ENCODE measurements around the gene RTP4. TPM values are rescaled to one million over a fixed set of nuclear protein-coding genes. Genes with fewer than 3 reads are reported as not detected.

RTP4 gene
- total RNA-seq, 2 donors from 2014 or later = 0.63 TPM; not detected in 1

- Histone ChIP-seq H3K27me3 (replicated peaks; ENCODE audit: insufficient read depth) (no peaks in the 10 kb centered on the region), H3K36me3 (no peaks in the 10 kb centered on the region), H3K4me1 (ENCODE audit: control insufficient read depth in 1 of 2, low read depth in 2 of 2) (peaks cover 5 to 10% of the 10 kb centered on the region in 2 donors), H3K4me3 (no peak overlapping the region), H3K9me3 (no peaks in the 10 kb centered on the region), H3K27ac (no peak overlapping the region)
- no peak for ATAC-seq (ENCODE audit: insufficient number of reproducible peaks, low FRiP score, low read depth)
- no peak for TF ChIP-seq CTCF (IDR thresholded peaks at IDR 0.05)
- no peak for DNase-seq (ENCODE audit: low spot score)
Measured at GRCh38 chr3:187323091-187323490, 45.1 kb upstream of the RTP4 start.

- no peak for TF ChIP-seq CTCF (IDR thresholded peaks at IDR 0.05)
- H3K27ac ChIP-seq = no peak overlapping the region
- no peaks in the 10 kb centered on the region for H3K27me3 ChIP-seq (replicated peaks; ENCODE audit: insufficient read depth)
- no peak for ATAC-seq (ENCODE audit: insufficient number of reproducible peaks, low FRiP score, low read depth)
- no peak for DNase-seq (ENCODE audit: low spot score)
- no peaks in the 10 kb centered on the region for H3K9me3 ChIP-seq
- no peaks in the 10 kb centered on the region for H3K4me1 ChIP-seq (ENCODE audit: control insufficient read depth in 1 of 2, low read depth in 2 of 2)
- H3K4me3 ChIP-seq = no peak overlapping the region
- no peaks in the 10 kb centered on the region for H3K36me3 ChIP-seq
Measured at GRCh38 chr3:187325632-187326031, 42.6 kb upstream of the RTP4 start.

- no peaks in the 10 kb centered on the region for H3K4me1 ChIP-seq (ENCODE audit: control insufficient read depth in 1 of 2, low read depth in 2 of 2)
- H3K27me3 ChIP-seq (replicated peaks; ENCODE audit: insufficient read depth) = no peaks in the 10 kb centered on the region
- no peak overlapping the region for H3K4me3 ChIP-seq
- no peak for ATAC-seq (ENCODE audit: insufficient number of reproducible peaks, low FRiP score, low read depth)
- no peak for DNase-seq (ENCODE audit: low spot score)
- no peak for TF ChIP-seq CTCF (IDR thresholded peaks at IDR 0.05)
- no peaks in the 10 kb centered on the region for H3K36me3 ChIP-seq
- no peaks in the 10 kb centered on the region for H3K9me3 ChIP-seq
- no peak overlapping the region for H3K27ac ChIP-seq
Measured at GRCh38 chr3:187327845-187328244, 40.3 kb upstream of the RTP4 start.

GRCh38 chr3:187328691-187329090 is 39.5 kb upstream of the RTP4 start:
- H3K9me3 ChIP-seq = no peaks in the 10 kb centered on the region
- no peaks in the 10 kb centered on the region for H3K36me3 ChIP-seq
- no peaks in the 10 kb centered on the region for H3K4me1 ChIP-seq (ENCODE audit: control insufficient read depth in 1 of 2, low read depth in 2 of 2)
- no peak overlapping the region for H3K27ac ChIP-seq
- no peak for ATAC-seq (ENCODE audit: insufficient number of reproducible peaks, low FRiP score, low read depth)
- H3K27me3 ChIP-seq (replicated peaks; ENCODE audit: insufficient read depth) = no peaks in the 10 kb centered on the region
- H3K4me3 ChIP-seq = no peak overlapping the region
- no peak for DNase-seq (ENCODE audit: low spot score)
- TF ChIP-seq CTCF (IDR thresholded peaks at IDR 0.05) = no peak

GRCh38 chr3:187334904-187335303 is 33.3 kb upstream of the RTP4 start:
- DNase-seq (ENCODE audit: low spot score) (no peak), ATAC-seq (ENCODE audit: insufficient number of reproducible peaks, low FRiP score, low read depth) (no peak)
- H3K9me3 ChIP-seq = no peaks in the 10 kb centered on the region
- no peak overlapping the region for H3K27ac ChIP-seq
- no peak overlapping the region for H3K4me3 ChIP-seq
- no peaks in the 10 kb centered on the region for H3K4me1 ChIP-seq (ENCODE audit: control insufficient read depth in 1 of 2, low read depth in 2 of 2)
- H3K36me3 ChIP-seq = no peaks in the 10 kb centered on the region
- no peaks in the 10 kb centered on the region for H3K27me3 ChIP-seq (replicated peaks; ENCODE audit: insufficient read depth)
- no peak for TF ChIP-seq CTCF (IDR thresholded peaks at IDR 0.05)
